A673 (cell line): ENCODE measurements around the gene NLRC5. TPM values are rescaled to one million over a fixed set of nuclear protein-coding genes. Genes with fewer than 3 reads are reported as not detected.
"Not testable (repeated sequence)": the region's sequence is repeated elsewhere in the genome, so short reads cannot be mapped to it uniquely, and the experiment has no call there.

Experiments used
- BruUV-seq: library from RNA; stranded (reverse); fragments of 400-500 nt; replicated peaks from 2 replicates; lab custom pipeline; 2021; lab: Mats Ljungman, UMichigan
- CTCF ChIA-PET: fragments of 300-600 bp; sonication (Branson Sonifier 250); formaldehyde crosslinking; loops from one replicate; lab custom pipeline; 2022; ENCODE audit warnings: antibody characterized with exemption; lab: Charles Lee
- POLR2A ChIA-PET: fragments of 300-600 bp; sonication (Branson Sonifier 250); formaldehyde crosslinking; loops from one replicate; lab custom pipeline; 2022; ENCODE audit warnings: antibody characterized with exemption; ENCODE audit not compliant: low non-redundant PET; lab: Charles Lee
- DNase-seq: peaks from one replicate; pipeline ENCODE4 v3.0.0-alpha.2; 2015; ENCODE audit warnings: low spot score
- H3K27ac ChIP-seq: fragments of 200-600 bp; sonication (generic); 2 replicates; pipeline ENCODE4 v1.5.1; 2016; ENCODE audit warnings: mixed run types, low read depth, mild to moderate bottlenecking, mixed read lengths, antibody characterized with exemption, low read length; ENCODE audit not compliant: poor library complexity, severe bottlenecking
- H3K27me3 ChIP-seq: fragments of 200-600 bp; sonication (generic); replicated peaks from 2 replicates; pipeline ENCODE4 v1.6.1; 2017; ENCODE audit warnings: mixed run types, low read depth, mild to moderate bottlenecking, mixed read lengths, antibody characterized with exemption, low read length; ENCODE audit not compliant: insufficient read depth, poor library complexity
- H3K36me3 ChIP-seq: fragments of 200-600 bp; sonication (generic); 2 replicates; pipeline ENCODE4 v1.6.1; 2016; ENCODE audit warnings: mixed run types, mild to moderate bottlenecking, mixed read lengths, antibody characterized with exemption, low read length; ENCODE audit not compliant: insufficient read depth, poor library complexity, severe bottlenecking
- H3K4me1 ChIP-seq: fragments of 200-600 bp; sonication (generic); 2 replicates; pipeline ENCODE4 v1.6.1; 2017; ENCODE audit warnings: mixed run types, mild to moderate bottlenecking, mixed read lengths, antibody characterized with exemption, low read length; ENCODE audit not compliant: insufficient read depth, poor library complexity, severe bottlenecking
- H3K4me3 ChIP-seq: fragments of 200-600 bp; sonication (generic); 2 replicates; pipeline ENCODE4 v1.5.1; 2016; ENCODE audit warnings: low read depth, mixed run types, mild to moderate bottlenecking, mixed read lengths, low read length; ENCODE audit not compliant: poor library complexity, severe bottlenecking
- H3K9me3 ChIP-seq: fragments of 200-600 bp; sonication (generic); 2 replicates; pipeline ENCODE4 v1.6.1; 2016; ENCODE audit warnings: mixed run types, low read depth, mild to moderate bottlenecking, mixed read lengths, antibody characterized with exemption, low read length; ENCODE audit not compliant: poor library complexity, severe bottlenecking
- CTCF ChIP-seq: fragments of 300-800, 200-600 bp; sonication (generic); conservative IDR thresholded peaks from 2 replicates; pipeline ENCODE4 v1.5.1; 2017; ENCODE audit warnings: low read depth, mild to moderate bottlenecking, antibody characterized with exemption, low read length, moderate library complexity, mixed read lengths
- EZH2 ChIP-seq: fragments of 200-600 bp; sonication (generic); IDR thresholded peaks from 2 replicates; pipeline ENCODE4 v1.6.1; 2017; ENCODE audit warnings: borderline replicate concordance, low read depth, mild to moderate bottlenecking, mixed read lengths, antibody characterized with exemption, low read length; ENCODE audit not compliant: poor library complexity, severe bottlenecking
- intact Hi-C: fragments of 100-400 bp; cut with micrococcal nuclease; formaldehyde crosslinking; loops from one replicate; pipeline ENCODE4 v1.10.0; 2022; ENCODE audit not compliant: unreplicated experiment
- total RNA-seq: library from RNA; stranded (reverse); gene quantifications from 2 replicates; pipeline ENCODE4 v1.2.3, GENCODE V29; 2021

NLRC5 gene
- total RNA-seq, 1 experiment from 2014 or later = 13.1 TPM

DNA sequence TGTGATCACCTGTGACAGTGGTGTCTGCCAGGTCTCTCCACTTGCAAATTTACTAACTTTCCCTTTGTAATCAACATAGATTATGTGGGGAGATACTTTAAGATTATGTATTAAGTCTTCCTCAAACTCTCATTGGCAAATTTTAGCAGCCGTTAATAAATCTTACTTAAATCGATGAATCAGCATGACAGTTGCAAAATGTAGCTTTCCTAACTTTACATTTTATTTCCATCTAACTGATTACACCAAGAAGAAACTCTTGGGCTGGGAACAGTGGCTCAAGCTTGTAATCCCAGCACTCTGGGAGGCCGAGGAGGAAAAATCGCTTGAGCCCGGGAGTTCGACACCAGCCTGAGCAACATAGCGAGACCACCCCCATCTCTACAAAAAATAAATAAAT is 79.7 kb downstream of the NLRC5 start:
- ChIA-PET CTCF (no interaction called here), POLR2A (no interaction called here)
- no peaks in the 10 kb centered on the region for H3K27me3 ChIP-seq
- H3K9me3 ChIP-seq = no peaks in the 10 kb centered on the region
- TF ChIP-seq EZH2 (no peak), CTCF (no peak)
- no peak overlapping the region for H3K4me3 ChIP-seq
- intact Hi-C loops = loop anchor here (5.0 kb wide), 1 partner anchor 107 kb away; the partner anchor contains the start of gene CETP
- H3K36me3 ChIP-seq = no peaks in the 10 kb centered on the region
- no peak overlapping the region for H3K27ac ChIP-seq
- no peak for DNase-seq
- H3K4me1 ChIP-seq = no peaks in the 10 kb centered on the region
- BruUV-seq = no TSS peak

GRCh38 chr16:57069635-57070370 is 80.4 kb downstream of the NLRC5 start:
- no peak for TF ChIP-seq CTCF
- no peak for TF ChIP-seq EZH2
- ChIA-PET POLR2A (no interaction called here), CTCF (interaction anchor here (0.6 kb wide), 1 partner anchor 1023 kb away, joined by 3 read pairs; no protein-coding TSS in a partner anchor)
- no peaks in the 10 kb centered on the region for H3K27me3 ChIP-seq
- no peak overlapping the region for H3K27ac ChIP-seq
- BruUV-seq = no TSS peak
- no peaks in the 10 kb centered on the region for H3K36me3 ChIP-seq
- no peaks in the 10 kb centered on the region for H3K9me3 ChIP-seq
- H3K4me3 ChIP-seq = no peak overlapping the region
- no peaks in the 10 kb centered on the region for H3K4me1 ChIP-seq
- intact Hi-C loops = loop anchor here (5.0 kb wide), 1 partner anchor 108 kb away; the partner anchor contains the start of gene CETP
- no peak for DNase-seq

DNA sequence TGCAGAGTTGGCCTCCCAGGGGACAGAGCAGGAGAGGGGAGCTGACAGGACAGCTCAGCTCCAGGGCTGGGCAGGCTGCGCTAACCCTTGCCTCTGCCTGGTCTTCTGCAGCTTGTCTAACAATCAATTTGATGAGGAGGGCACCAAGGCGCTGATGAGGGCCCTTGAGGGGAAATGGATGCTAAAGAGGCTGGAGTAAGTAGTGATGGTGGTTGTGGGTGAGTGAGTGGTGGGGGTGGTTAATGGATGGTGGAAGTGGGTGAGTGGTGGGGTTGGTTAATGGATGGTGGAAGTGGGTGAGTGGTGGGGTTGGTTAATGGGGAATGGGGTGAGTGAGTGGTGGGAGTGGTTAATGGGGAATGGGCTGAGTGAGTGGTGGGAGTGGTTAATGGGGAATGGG is 81.1 kb downstream of the NLRC5 start:
- Histone ChIP-seq H3K27me3 (no peaks in the 10 kb centered on the region), H3K4me3 (no peak overlapping the region), H3K27ac (no peak overlapping the region), H3K36me3 (no peaks in the 10 kb centered on the region), H3K4me1 (no peaks in the 10 kb centered on the region), H3K9me3 (no peaks in the 10 kb centered on the region)
- intact Hi-C loops = no loop called here
- BruUV-seq = no TSS peak
- CTCF ChIA-PET = no interaction called here
- POLR2A ChIA-PET = no interaction called here
- DNase-seq = no peak
- TF ChIP-seq CTCF = no peak
- TF ChIP-seq EZH2 = no peak

GRCh38 chr16:57071081-57071732 is 81.8 kb downstream of the NLRC5 start:
- H3K4me1 ChIP-seq, H3K27me3 ChIP-seq, POLR2A ChIA-PET, H3K36me3 ChIP-seq, DNase-seq, H3K9me3 ChIP-seq, H3K4me3 ChIP-seq, BruUV-seq, CTCF ChIA-PET, H3K27ac ChIP-seq, intact Hi-C loops: not testable (repeated sequence)
